Activated CD8-positive, alpha-beta memory T cell treated with anti-CD3 and anti-CD28 coated beads for 1 hour (primary cell): Measurements from ENCODE around the gene DLG1.
"Not testable (repeated sequence)": the region's sequence is repeated elsewhere in the genome, so short reads cannot be mapped to it uniquely, and the experiment has no call there.

Experiments
- DNase-seq, 2 donors: peaks; one replicate each; pipeline ENCODE4 v3.0.0-alpha.2; 2020; ENCODE audit warnings: low read depth in 1 of 2; ENCODE audit errors: extremely low read depth in 1 of 2

The DLG1 gene

GRCh38 chr3:197216914-197217313, 81.5 kb downstream of the DLG1 start:
- DNase-seq, result no peak

DNA sequence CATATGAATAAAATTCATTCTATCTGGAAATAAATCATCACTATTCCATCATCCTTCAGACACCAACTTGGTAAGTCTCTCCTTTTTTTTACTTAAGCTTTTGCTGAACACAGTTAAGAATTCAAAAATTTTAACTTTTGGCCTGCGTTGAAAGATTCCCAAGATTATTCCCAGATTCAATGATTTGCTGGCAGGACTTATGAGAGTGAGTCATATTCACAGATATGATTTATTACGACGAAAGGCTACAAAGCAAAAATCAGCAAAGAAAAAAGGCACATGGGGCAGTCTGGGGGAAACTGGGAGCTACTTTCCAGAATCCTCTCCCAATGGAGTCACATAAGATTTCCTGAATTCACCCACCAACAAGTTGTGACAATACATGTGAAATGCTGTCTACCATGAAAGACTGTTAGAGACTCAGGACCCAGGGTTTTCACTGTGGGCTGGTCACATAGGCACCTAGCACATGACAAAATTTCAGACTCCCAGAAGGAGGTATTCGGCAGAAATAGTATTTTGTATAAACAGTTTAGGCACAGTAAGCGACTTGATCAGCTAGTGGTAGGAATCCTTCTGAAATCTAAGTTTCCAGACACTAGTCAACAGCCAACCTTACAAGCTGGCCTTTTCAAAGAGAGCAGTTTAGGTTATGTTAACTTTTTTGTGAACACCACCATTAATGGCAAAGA, 82.1 kb downstream of the DLG1 start:
- no peak for DNase-seq

GRCh38 chr3:197212290-197212689, 86.1 kb downstream of the DLG1 start:
- DNase-seq, result no peak

GRCh38 chr3:197211698-197212097, 86.7 kb downstream of the DLG1 start:
- not testable (repeated sequence) for DNase-seq

GRCh38 chr3:197209366-197210260, 88.8 kb downstream of the DLG1 start:
- DNase-seq, result no peak

DNA sequence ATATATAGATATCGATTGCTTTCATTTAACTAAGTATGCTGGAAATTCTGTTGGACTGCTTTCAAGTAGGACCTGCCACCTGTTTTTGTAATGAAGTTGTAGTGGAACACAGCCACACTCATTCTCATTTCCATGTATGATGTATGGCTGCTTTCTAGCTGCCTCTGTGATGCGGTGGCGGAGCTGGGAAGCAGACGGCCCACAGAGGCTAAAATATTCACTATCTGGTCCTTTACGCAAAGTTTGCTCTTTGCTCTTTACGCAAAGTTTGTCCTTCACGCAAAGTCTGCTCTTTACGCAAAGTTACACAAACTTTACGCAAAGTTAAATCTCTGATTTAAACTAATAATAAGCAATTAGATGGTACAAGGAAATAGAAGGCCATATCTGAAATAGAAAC, 91.5 kb downstream of the DLG1 start:
- no peak for DNase-seq

DNA sequence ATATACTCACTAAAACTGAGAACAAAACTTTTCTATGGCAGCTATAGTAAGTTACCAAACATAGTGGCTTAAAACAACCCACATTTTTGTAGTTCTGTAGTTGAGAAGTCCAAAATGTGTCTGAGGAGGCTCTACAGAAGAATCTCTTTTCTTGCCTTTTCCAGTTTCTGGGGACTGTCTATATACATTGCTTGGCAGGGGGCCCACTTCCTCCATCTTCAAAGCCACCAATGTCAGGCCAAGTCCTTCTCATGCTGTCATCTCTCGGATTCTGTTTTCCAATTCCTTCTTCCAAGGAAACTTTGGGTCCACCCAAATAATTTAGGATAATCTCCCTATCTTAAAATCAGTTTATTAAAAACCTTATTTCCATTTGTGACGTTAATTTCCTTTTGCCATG, 92.7 kb downstream of the DLG1 start:
- DNase-seq, result no peak

GRCh38 chr3:197205265-197205664, 93.1 kb downstream of the DLG1 start:
- no peak for DNase-seq

DNA sequence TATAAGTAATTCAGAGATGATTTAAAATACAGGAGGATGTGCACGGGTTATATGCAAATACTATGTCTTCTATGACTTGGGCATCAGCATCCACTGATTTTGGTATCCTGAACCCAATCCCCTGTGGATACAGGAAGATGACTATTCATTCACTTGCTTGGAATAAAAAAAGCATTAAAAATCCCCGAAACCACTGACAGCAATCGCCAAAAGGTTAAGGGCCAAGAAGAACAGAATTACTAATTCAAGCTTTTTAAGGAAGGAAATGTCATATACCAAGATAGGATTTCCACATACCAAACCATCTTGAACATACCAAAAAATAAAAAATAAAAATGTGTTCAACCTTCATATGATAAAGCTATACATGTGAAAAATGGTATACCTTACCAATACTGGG, 93.7 kb downstream of the DLG1 start:
- DNase-seq, result no peak

DNA sequence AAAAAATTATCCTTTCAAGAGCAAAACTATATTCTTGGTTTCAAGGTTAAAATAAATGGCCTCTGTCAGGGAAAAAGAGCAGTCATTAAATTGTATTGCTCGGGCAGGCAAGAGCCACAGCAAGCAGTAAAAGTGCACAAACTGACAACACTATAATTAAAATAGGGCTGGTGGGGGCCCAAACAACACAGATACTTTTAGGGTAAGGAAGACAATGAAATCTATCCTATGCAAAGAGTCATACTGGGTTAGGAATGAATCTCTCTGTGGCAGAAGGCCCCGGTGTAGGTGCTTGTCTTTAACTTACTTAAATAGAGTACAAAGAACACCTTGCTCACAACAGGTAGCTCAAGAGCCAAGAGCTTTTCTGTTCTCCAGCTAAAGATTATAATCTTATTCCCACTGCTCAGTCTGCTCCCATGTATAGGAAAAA, 94.7 kb downstream of the DLG1 start:
- no peak for DNase-seq

DNA sequence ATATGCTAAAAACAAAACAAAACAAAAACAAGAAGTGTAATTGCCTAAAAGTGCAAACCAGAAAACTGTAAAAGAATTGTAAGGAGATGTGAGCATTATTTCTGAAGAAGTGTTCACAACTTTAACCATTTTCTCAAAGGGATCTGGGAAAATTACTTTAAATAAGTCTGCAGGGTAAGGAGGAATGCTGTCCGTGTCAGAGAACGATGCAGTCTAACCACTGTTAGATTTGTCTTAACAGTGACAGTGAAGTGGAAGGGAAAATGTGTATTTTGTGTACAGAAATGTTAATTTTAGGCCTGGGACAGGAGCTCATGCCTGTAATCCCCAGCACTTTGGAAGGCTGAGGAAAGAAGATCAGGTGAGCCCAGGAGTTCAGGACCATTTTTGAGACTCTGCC, 95.7 kb downstream of the DLG1 start:
- DNase-seq, result no peak

- no peak for DNase-seq
Observed at GRCh38 chr3:197201791-197202452, 96.5 kb downstream of the DLG1 start.

GRCh38 chr3:197200856-197201255, 97.6 kb downstream of the DLG1 start:
- not testable (repeated sequence) for DNase-seq

DNA sequence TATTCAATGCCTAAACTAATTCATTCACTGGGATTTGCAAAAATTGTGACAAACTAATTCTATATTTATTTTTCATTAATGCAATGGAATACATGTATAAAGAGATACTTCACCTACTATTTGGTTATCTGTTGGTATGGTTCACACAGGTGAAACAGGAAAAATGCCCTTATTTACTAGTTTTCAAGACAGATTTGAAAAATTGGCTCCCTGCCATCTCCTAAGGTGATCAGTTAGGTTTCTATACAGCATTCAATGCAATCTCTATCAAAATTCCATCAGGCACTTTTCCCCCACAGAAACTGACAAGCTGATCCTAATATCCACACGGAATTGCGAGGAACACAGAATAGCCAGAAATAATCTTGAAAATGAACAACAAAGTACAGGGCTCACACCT, 101.1 kb downstream of the DLG1 start:
- DNase-seq, result no peak

DNA sequence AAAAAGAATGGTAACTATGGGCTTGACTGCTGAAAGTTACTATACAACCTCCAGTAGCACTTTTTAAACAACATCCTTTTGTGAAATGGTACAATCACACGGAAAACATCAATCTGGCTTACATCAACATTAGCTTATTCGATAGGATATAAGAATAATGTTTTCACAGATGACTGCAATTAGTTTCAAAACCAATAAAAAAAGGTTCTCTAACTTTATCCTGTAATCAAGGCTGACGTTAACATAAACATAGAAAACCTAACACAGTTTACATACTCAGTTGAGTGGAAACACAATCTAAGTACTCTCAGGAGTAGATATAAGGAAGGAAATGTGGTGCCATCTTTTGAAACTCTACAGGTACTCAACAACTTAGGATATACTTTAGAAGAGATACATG, 102.2 kb downstream of the DLG1 start:
- DNase-seq, result no peak

GRCh38 chr3:197195326-197195725, 103.1 kb downstream of the DLG1 start:
- no peak for DNase-seq

DNA sequence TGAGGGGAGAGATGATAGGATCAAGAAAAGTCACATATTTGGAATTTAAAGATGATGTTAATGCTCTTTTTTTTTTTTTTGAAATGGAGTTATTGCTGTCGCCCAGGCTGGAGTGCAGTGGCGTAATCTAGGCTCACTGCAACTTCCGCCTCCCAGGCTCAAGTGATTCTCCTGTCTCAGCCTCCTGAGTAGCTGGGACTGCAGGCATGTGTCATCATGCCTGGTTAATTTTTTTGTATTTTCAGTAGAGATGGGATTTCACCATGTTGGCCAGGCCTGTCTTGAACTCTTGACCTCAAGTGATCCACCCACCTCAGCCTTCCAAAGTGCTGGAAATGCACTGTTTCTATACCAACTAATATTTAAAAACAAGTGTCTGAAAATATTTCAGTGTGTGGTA, 104.7 kb downstream of the DLG1 start:
- not testable (repeated sequence) for DNase-seq

DNA sequence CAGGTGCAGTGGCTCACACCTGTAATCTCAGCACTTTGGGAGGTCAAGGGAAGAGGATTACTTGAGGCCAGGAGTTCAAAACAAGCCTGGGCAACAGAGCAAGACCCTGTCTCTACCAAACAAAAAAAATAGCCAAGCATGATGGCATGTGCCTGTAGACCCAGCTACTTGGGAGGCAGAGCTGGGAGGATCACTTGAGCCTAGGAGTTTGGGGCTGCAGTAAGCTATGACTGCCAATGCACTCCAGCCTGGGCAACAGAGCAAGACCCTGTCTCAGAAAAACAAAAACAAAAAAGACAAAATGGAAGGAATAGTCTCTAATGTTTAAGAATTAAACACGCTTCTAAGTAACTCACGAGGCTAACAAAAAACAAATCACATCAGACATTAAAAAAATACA, 106.5 kb downstream of the DLG1 start:
- no peak for DNase-seq

GRCh38 chr3:197189623-197190022, 108.8 kb downstream of the DLG1 start:
- no peak for DNase-seq

- DNase-seq, result no peak
Observed at GRCh38 chr3:197188963-197189362, 109.4 kb downstream of the DLG1 start.

- DNase-seq, result no peak
Observed at GRCh38 chr3:197186887-197187588, 111.4 kb downstream of the DLG1 start.
